ENCODE data around the gene ATP1A2.
A peak's percentile ranks its signal among the peaks of the same experiment; 100 is the strongest.

ATP1A2 gene

DNA sequence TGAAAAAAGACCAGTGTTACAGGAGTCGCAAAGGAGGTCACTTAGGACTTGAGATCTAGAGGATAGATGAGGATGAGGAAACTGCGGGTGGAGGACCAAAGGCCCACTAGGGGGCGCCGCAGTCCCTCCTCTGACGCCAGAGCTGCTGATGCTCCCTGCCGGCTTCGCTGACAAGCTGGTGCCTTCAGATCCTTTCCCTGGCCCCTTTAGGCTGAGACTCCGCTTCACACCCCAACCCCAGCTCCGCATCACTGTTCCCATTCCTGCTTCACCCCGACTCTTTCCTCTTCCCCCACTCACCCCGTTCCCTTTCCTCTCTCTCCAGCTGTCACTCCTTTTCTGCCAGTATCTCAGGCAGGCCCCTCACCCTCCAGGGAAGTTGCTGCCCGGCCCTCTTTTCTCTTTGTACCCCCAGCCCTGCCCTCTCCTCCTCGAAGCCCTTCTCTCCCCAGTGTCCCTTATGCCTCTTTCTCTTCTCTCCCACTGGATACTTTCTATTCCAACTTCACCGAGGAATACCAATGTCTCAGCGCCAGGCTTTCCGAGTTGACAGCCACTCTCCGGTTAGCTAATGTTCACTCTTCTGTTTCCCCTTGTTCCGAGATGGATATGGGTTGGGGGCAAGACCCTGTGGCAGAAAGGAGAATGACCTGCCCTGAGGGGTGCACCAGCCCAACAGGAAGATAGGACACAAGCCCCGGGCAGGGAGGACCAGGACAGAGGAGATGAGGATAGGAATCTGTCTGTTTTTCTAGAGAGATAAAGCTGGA lies 29.7 kb upstream of the ATP1A2 start:
- DNase-seq, result peak; percentile 21 to 86 (median 73)

- peak in 2 of 14 donors; percentile 11 to 86 for DNase-seq
Measured at GRCh38 chr1:160086456-160086892, 29.1 kb upstream of the ATP1A2 start.

GRCh38 chr1:160087118-160087662 lies 28.4 kb upstream of the ATP1A2 start:
- peak in 1 of 14 donors; percentile 31 for DNase-seq

DNA sequence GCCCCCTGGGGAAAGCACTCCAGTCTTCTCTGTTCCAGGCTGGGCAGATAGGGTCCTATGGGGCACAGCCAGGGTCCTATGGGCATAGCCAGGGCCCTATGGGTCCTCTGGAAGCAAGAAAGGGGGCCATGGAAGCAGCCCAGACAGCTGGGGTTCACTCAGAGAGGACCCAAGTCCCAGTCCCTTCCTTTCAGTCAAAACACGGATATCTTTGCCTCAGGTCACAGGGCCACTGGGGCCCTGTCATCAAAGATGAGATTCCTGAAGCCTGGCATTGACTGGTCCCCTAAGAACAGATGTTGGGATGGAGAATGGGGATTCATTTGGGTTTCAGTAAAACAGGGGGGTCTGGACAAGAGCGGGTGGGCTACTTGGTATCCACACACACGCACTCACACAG lies 25.7 kb upstream of the ATP1A2 start:
- DNase-seq, result no peak

GRCh38 chr1:160090760-160091159 lies 24.8 kb upstream of the ATP1A2 start:
- no peak for DNase-seq

- DNase-seq, result no peak
Measured at GRCh38 chr1:160091666-160092223, 23.8 kb upstream of the ATP1A2 start.

GRCh38 chr1:160092366-160093068 lies 23.0 kb upstream of the ATP1A2 start:
- DNase-seq, result peak in 7 of 14 donors; percentile 14 to 71 (median 32)

DNA sequence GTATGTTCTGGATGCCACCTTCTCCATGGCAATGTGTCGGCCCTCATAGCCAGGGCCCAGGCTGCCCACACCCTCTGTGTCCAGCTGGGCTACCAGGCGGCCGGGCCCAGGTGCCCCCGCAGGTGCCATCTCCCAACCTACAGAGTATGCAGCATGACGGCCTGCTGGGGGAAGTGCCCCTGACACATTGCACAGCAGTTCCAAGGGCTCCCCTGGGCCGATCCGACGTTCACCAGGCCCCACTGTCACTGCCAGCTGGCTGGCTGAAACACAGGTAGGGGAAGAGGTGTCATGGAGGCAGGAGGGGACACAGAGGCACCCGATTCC lies 22.5 kb upstream of the ATP1A2 start:
- DNase-seq, result peak in 2 of 14 donors; percentile 50 to 58

DNA sequence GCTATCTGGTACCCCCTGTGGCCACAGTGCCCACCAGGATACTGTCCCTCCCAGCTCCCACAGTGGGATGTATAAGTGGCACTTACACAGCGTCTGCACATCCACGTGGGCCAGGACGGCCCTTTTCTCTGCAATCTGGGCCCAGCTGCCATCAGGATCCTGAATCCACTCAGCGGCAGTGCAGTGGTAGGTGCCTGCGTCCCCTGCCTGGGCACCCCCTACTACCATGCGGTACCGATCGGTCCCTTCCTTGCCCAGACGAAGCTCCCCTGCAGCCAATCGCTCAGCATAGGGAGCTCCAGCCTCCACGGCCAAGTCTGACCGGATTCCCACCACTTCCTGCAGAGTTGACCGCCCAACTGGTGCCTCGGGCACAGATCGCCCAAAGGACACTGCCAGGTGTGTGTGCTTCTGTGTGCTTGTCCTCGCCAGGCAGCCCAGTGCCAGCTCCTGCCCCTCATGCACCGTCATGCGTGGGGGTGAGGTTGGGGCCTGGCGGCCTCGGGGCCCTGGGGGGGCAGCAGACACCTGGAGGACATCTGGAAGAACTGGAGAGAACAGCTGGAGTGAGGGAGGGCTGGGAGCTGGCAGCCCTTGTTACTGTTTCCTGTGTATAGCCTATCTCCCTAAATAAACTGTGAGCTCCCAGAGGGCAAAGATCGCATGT lies 21.8 kb upstream of the ATP1A2 start:
- peak in 3 of 14 donors; percentile 14 to 57 (median 19) for DNase-seq

- DNase-seq, result no peak
Measured at GRCh38 chr1:160094291-160094625, 21.3 kb upstream of the ATP1A2 start.

GRCh38 chr1:160094806-160095205 lies 20.8 kb upstream of the ATP1A2 start:
- peak in 2 of 14 donors; percentile 21 to 29 for DNase-seq

DNA sequence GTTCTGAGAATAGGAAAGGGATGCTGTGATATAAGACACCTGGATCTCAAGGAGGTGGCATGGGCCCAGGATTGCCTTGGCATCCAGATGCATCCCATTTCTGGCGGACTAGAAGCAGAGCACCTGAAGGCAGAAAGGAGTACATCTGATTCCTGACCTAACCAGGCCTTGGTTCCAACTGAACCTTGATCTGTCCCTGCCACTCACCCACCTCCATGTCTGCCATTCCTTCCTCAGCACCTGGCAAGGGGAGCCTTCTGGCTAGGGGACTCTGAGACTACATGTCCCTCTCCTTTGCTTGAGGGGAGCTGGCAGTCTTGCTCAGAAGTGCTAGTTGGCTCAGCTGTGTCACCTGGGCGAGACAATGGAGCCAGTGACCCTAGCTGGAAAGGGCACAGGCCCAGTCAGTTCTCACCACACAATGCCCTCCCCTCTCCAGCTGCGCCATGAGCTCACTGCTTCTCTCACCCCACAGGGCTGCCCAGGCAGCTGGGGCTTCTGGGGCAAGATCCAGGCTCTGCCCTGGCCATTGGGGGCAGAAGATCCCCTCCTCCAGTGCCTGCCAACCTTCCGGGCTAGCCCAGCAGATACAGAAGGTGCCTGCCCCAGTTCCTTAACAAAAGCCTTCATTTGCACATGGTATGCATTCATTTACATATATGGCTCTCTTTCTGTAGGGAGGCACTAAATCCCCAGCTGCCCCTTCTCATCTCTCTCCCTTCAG lies 20.0 kb upstream of the ATP1A2 start:
- DNase-seq, result peak in 11 of 14 donors; percentile 16 to 92 (median 69)

DNA sequence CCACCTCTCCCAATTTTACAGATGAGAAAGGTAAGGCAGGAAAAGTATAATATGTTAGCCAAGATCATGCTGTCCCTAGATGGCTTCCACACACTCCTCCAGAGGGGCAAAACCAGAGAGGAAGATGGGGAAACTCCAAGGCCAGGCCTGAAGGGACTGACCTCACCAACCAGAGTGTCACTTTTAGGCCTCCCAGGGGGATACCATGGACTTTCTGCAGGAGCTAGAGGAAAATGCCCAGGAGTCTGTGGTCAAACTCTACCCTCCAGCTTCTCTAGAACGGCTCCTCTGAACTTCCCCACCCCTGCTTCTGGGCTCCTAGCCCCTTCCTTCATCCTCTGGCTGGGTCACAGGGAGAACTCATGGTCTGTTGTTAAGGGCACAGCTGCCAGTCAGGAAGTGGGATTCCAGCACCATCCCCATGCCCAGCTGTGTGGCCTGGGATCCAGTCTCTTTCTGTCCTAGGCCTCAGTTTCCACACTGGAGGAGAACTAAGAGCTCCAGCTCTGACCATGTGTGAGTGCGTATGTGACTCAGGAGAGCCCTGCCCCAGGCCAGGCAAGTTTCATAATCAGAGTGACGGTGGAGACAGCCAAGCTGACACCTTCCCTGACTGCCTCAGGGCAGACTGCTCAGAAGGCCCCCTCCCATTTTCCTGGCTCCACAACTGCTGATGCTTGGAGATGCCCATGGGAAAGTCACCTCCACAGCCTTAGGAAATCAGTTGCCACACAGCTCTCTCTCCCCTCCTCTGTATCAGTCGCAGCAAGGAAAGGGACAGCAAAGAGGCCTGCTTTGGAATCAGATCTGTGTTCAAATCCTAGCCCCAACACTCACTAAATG lies 19.1 kb upstream of the ATP1A2 start:
- peak in 3 of 14 donors; percentile 26 to 52 (median 41) for DNase-seq

GRCh38 chr1:160097151-160097910 lies 18.2 kb upstream of the ATP1A2 start:
- peak in 3 of 14 donors; percentile 42 to 53 (median 51) for DNase-seq

GRCh38 chr1:160097911-160098851 lies 17.4 kb upstream of the ATP1A2 start, which contains the start of gene IGSF8:
Gene IGSF8 (minus strand): TSS chr1:160098619. CDS start chr1:160098472, 147 bp downstream.
- DNase-seq, result peak in 13 of 14 donors; percentile 48 to 95 (median 91)

DNA sequence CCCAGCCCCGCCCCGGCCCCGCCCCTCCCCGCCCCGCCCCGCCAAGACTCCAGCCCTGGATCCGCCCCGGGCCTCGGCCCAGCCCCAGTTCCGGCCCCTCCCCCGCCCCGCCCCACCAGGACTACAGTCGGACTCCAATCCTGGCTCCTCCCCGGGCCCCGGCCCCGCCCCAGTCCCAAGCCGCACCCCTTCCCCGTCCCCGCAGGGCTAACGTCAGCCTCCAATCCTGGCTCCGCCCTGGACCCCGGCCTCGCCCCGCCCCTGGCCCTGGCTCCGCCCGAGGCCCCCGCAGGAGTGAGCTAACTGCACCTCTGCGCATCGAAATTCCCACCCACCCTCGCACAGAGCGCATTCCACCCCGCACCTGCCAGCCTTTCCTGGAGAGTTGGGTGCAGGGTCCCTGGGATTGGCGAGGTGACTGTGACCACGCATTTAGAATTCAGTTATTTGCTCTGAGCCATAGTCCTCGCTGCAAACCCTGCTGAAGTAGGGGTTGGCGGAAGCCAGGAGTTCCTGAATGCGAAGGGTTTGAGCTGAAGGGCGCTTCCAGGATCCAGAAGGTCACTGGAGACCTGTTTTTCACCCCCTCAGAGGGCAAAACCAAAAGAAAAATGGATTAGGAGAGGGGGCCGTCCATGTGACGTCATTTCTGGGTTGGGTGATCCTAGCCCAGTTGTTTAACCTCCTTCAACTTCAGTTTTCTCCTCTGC lies 16.6 kb upstream of the ATP1A2 start:
- peak; percentile 81 to 99 (median 95) for DNase-seq

DNA sequence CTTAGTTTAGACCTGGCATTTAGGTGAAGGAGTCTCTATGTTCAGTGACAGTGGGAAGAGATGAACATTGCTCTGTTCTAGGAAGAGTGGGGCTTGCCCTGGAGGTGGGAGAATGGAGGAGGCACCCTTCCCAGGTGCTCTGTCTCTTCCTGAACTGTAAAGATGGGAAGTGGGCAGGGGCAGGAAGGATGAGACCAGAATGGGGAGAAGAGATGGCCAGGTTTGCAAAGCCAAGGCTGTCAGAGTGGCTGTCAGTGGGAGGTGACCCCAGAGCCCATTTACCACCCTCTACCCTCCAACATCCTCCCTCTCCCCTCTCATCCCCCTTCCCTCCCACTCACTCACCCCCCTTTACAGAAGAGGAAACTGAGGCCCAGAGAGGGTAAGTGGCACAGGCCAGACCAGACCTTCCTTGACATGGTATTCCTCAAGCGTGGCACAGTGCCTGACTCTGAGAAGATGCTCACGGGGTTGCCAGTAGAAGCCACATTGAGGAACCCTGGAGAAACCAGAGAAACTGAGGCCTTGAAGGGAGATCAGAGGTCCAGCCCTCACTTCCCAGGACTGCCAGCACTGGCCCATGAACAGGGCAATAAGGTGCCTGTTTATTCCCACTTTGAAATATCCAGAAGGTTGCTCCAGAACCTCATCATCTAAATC lies 15.7 kb upstream of the ATP1A2 start:
- DNase-seq, result no peak

All from C1 segment of cervical spinal cord (tissue), 14 donors.